ENCODE data around the gene IL11RA. TPM values are rescaled to one million over a fixed set of nuclear protein-coding genes. Genes with fewer than 3 reads are reported as not detected.

The IL11RA gene
- total and polyA plus RNA-seq, 10 of the 15 experiments (the other 5 are each of a cell fraction or from before 2014, with no cell fraction given), result 0.32 to 5.8 (median 2.2) TPM

DNA sequence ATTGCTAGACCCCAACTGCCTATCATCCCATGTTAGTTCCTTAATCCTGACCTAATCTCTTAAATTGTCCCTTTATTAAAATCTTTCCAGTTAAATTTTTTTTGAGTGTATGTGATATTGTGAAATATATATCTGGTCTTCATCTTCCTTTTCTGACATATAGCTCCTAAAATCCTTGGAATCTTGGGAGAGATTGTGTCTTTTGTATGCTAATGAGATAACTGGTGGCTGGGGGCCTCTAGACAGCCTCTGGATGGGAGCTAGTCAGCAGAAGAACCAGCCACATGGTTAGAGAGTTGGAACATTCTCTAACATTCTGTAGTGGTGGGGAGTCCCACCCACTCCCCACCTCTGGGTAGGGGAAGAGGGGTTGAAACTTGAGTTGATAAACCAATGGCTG lies 42.8 kb downstream of the IL11RA start:
- DNase-seq (ENCODE audit: low read depth, low spot score) (no peak), ATAC-seq (no peak), FAIRE-seq (no peak)
- BruUV-seq (replicated peaks), result no TSS peak
- Histone ChIP-seq H3K27ac (ENCODE audit: control insufficient read depth, insufficient read depth) (no peak overlapping the region), H3K4me3 (no peak overlapping the region), H3K27me3 (replicated peaks in 1 of 2; ENCODE audit: control insufficient read depth in 2 of 2, insufficient read depth in 2 of 2, low read length in 1 of 2) (peaks cover 0 to 4% of the 10 kb centered on the region in 2 experiments; a peak in 2 of 4 replicates), H4K20me1 (ENCODE audit: control insufficient read depth, insufficient read depth) (no peaks in the 10 kb centered on the region), H2AFZ (ENCODE audit: control insufficient read depth, low read depth, low read length) (no peak overlapping the region), H3K9me3 (replicated peaks; ENCODE audit: control insufficient read depth, insufficient read depth, low read length) (no peaks in the 10 kb centered on the region), H3K4me1 (ENCODE audit: control insufficient read depth, insufficient read depth, low read length) (peaks cover 4% of the 10 kb centered on the region; the same call in 1 of the 2 replicates), H3K9ac (ENCODE audit: control insufficient read depth, insufficient read depth, low read length) (no peak overlapping the region), H3K36me3 (ENCODE audit: control insufficient read depth in 2 of 2, insufficient read depth in 2 of 2, low read length in 1 of 2) (no peaks in the 10 kb centered on the region), H3K79me2 (ENCODE audit: control insufficient read depth, insufficient read depth, low read length) (no peaks in the 10 kb centered on the region), H3K4me2 (ENCODE audit: control insufficient read depth, insufficient read depth) (no peak overlapping the region)
- TF ChIP-seq, protein P1, sequence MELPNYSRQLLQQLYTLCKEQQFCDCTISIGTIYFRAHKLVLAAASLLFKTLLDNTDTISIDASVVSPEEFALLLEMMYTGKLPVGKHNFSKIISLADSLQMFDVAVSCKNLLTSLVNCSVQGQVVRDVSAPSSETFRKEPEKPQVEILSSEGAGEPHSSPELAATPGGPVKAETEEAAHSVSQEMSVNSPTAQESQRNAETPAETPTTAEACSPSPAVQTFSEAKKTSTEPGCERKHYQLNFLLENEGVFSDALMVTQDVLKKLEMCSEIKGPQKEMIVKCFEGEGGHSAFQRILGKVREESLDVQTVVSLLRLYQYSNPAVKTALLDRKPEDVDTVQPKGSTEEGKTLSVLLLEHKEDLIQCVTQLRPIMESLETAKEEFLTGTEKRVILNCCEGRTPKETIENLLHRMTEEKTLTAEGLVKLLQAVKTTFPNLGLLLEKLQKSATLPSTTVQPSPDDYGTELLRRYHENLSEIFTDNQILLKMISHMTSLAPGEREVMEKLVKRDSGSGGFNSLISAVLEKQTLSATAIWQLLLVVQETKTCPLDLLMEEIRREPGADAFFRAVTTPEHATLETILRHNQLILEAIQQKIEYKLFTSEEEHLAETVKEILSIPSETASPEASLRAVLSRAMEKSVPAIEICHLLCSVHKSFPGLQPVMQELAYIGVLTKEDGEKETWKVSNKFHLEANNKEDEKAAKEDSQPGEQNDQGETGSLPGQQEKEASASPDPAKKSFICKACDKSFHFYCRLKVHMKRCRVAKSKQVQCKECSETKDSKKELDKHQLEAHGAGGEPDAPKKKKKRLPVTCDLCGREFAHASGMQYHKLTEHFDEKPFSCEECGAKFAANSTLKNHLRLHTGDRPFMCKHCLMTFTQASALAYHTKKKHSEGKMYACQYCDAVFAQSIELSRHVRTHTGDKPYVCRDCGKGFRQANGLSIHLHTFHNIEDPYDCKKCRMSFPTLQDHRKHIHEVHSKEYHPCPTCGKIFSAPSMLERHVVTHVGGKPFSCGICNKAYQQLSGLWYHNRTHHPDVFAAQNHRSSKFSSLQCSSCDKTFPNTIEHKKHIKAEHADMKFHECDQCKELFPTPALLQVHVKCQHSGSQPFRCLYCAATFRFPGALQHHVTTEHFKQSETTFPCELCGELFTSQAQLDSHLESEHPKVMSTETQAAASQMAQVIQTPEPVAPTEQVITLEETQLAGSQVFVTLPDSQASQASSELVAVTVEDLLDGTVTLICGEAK (IDR thresholded peaks at IDR 0.05; ENCODE audit: borderline replicate concordance), result no peak
- TF ChIP-seq ZNF384 (IDR thresholded peaks at IDR 0.05; ENCODE audit: borderline replicate concordance, low read depth, low read length) (no peak), MXI1 (IDR thresholded peaks at IDR 0.05; ENCODE audit: low read depth, low read length) (no peak), RAD51 (IDR thresholded peaks at IDR 0.05) (no peak), NR2C1 (IDR thresholded peaks at IDR 0.05) (no peak), ATF7 (IDR thresholded peaks at IDR 0.05; ENCODE audit: low read depth) (no peak), IKZF1 (conservative IDR thresholded peaks at IDR 0.05) (no peak), RELA (IDR thresholded peaks at IDR 0.05; ENCODE audit: borderline replicate concordance, partially characterized antibody) (no peak), SMARCA5 (IDR thresholded peaks at IDR 0.05) (no peak), KDM1A (IDR thresholded peaks at IDR 0.05; ENCODE audit: borderline replicate concordance) (no peak), STAT3 (IDR thresholded peaks at IDR 0.05; ENCODE audit: low read depth, low read length) (no peak), SIN3A (IDR thresholded peaks at IDR 0.05; ENCODE audit: low read depth, low read length) (no peak), CHD2 (IDR thresholded peaks at IDR 0.05; ENCODE audit: borderline replicate concordance, low read depth, low read length) (no peak)
- TF ChIP-seq, protein P2, sequence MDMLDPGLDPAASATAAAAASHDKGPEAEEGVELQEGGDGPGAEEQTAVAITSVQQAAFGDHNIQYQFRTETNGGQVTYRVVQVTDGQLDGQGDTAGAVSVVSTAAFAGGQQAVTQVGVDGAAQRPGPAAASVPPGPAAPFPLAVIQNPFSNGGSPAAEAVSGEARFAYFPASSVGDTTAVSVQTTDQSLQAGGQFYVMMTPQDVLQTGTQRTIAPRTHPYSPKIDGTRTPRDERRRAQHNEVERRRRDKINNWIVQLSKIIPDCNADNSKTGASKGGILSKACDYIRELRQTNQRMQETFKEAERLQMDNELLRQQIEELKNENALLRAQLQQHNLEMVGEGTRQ (IDR thresholded peaks at IDR 0.05; ENCODE audit: borderline replicate concordance, low read depth, low read length), result no peak
- TF ChIP-seq, protein P3, sequence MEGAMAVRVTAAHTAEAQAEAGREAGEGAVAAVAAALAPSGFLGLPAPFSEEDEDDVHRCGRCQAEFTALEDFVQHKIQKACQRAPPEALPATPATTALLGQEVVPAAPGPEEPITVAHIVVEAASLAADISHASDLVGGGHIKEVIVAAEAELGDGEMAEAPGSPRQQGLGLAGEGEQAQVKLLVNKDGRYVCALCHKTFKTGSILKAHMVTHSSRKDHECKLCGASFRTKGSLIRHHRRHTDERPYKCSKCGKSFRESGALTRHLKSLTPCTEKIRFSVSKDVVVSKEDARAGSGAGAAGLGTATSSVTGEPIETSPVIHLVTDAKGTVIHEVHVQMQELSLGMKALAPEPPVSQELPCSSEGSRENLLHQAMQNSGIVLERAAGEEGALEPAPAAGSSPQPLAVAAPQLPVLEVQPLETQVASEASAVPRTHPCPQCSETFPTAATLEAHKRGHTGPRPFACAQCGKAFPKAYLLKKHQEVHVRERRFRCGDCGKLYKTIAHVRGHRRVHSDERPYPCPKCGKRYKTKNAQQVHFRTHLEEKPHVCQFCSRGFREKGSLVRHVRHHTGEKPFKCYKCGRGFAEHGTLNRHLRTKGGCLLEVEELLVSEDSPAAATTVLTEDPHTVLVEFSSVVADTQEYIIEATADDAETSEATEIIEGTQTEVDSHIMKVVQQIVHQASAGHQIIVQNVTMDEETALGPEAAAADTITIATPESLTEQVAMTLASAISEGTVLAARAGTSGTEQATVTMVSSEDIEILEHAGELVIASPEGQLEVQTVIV (IDR thresholded peaks at IDR 0.05; ENCODE audit: borderline replicate concordance, partially characterized antibody), result no peak
- intact Hi-C loops (cut with micrococcal nuclease; ENCODE audit: unreplicated experiment) (no loop called here), in situ Hi-C loops (cut with MboI) (no loop called here)
- ChIA-PET SMC1A (ENCODE audit: uncharacterized antibody, unreplicated experiment) (interaction anchor here (1.0 kb wide), 1 partner anchor 9 kb away, joined by 3 read pairs; no protein-coding TSS in a partner anchor), POLR2A (no interaction called here), RAD21 (ENCODE audit: unreplicated experiment) (no interaction called here), CTCF (interaction anchor here (1.6 kb wide), 1 partner anchor 8 kb away, joined by 4 read pairs; no protein-coding TSS in a partner anchor)
